CD4-positive, alpha-beta T cell treated with Interleukin-6 for 4 hours (primary cell): ENCODE results near the gene BCL2L11.
A peak's percentile ranks its signal among the peaks of the same experiment; 100 is the strongest.
"Not testable (repeated sequence)": the region's sequence is repeated elsewhere in the genome, so short reads cannot be mapped to it uniquely, and the experiment has no call there.

Experiments
- DNase-seq: peaks from one replicate; pipeline ENCODE4 v3.0.0-alpha.2; 2020; ENCODE audit warnings: mixed read lengths

BCL2L11 gene, protein sequence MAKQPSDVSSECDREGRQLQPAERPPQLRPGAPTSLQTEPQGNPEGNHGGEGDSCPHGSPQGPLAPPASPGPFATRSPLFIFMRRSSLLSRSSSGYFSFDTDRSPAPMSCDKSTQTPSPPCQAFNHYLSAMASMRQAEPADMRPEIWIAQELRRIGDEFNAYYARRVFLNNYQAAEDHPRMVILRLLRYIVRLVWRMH

DNA sequence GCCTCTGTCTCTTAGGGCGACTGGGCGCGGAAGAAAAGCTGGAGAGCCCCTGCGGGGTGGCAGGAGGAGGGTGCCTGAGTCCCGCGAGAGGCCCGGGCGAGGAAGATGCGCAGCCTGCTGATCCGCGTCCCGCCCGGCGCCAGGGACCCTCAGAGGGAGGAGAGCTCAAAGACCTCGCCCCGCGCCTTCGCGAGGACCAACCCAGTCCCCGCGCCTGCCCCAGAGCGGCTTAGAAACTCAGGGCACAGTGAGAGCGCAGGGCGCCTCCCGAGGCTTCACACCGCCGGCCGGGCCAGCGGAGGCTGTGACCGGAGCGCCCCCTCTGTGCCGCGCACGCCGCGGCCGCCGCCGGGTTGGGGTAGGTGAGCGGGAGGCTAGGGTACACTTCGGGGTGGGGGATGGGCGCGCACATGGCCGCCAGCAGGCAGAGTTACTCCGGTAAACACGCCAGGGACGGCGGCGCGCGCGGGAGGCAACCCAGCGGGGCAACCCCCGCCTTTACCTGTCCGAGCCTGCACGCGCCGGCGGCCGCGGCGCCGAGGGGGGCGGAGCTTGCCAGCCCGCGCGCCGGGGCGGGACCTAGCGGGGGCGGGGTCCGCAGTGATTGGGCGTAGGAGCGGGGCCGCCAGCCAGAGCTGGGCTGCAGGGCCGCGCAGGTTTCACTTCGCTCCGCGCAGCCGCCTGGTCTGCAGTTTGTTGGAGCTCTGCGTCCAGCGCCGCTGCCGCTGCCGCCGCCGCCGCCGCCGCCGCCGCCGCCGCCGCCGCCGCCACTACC lies at the start of gene BCL2L11:
TSS of gene BCL2L11 (plus strand) at position 662 of the 775 bp plus-strand sequence. CDS start 2,832 bp downstream, outside the sequence.
- DNase-seq: peak; percentile 91

DNA sequence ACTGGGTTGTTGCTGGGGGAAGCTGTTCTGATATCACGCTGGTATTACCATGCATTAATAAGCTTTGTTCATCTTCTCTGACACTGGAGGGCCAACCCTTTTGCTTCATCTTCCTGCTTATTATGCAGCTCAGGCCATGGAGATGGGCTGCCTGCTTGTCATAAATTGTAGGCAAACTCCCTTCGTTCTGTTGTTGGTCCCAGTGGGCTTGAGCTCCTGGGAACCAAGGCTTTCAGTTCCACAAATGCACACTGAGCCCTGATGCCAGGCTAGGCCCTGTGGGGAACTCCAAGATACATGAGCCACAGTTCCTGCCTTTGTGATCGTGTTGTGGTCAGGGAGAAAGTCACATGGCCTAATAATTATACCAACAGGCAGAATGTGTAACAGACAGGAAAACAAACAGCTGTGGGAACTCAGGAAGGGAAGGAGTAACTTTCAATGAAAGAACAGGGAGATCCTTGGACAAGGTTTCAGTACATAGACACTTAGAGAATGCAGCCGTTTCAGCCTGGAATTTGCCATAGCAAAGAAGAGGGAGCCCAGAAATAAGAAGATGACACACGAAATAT lies 49.0 kb upstream of the BCL2L11 start:
- DNase-seq: no peak

DNA sequence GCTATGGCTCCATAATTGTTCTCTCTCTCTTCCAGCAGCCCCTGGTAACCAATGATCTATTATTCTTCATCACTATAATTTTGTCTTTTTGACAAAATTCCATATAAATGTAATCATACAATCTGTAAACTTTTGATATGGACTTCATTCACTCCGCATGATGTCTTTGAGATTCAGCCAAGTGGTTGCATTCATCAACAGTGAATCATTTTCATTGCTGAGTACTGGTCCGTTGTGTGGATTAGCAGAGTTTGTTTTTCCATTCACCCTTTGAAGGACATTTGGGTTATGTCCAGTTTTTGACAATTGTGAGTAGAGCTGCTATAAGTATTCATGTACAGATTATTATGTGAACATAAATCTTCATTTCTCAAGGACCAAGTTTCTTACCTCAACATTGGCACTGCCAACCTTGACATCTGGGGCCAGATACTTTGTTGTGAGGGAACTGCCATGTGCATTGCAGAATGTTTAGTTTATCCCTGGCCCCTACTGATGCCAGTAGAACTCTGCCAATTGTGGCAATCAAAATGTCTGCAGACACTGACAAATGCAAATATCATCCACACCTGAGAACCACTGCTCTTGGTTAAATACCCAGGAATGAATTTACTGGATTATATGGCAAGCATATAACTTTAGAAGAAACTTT lies 48.4 kb upstream of the BCL2L11 start:
- no peak for DNase-seq

DNA sequence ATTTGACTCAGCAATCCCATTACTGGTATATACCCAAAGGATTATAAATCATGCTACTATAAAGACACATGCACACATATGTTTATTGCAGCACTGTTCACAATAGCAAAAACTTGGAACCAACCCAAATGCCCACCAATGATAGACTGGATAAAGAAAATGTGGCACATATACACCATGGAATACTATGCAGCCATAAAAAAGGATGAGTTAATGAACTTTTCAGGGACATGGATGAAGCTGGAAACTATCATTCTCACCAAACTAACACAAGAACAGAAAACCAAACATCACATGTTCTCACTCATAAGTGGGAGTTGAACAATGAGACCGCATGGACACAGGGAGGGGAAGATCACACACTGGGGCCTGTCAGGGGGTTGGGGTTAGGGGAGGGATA lies 38.1 kb upstream of the BCL2L11 start:
- DNase-seq: not testable (repeated sequence)

DNA sequence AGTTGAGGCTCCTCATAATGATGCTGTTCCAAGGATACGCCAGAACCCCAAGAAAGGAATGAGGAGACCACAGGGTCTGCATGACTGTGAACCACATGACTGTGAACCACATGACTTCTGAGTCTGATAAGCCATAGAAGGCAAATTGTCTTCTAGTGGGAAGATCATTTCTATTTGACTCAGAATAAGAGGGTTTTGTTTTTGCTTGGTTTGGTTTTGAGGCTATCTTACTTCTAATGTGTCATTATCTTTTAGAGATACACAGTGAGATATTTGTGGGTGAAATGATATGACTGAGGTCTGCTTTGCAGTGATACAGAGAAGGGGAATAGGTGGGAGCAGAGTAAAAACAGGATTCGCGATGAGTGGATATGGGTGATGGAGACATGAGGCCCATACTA lies 28.9 kb upstream of the BCL2L11 start:
- no peak for DNase-seq

DNA sequence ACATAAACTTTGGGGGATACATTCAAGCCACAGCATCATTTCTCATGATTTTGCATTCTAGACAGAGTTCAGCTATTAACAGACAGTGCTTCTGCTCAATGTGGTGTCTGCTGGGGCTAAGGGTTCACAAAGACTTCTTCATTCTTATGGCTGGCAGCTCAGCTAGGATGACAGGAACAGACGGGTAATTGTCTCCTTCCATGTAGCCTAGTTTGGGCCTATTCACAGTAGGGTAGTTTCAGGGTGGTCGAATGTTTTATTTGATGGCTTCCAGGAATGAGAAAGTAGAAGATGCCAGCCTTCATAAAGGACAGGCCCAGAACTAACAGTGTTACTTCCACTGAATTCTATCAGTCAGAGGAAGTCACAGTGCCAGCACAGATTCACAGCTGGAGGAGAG lies 26.0 kb upstream of the BCL2L11 start:
- DNase-seq: no peak

DNA sequence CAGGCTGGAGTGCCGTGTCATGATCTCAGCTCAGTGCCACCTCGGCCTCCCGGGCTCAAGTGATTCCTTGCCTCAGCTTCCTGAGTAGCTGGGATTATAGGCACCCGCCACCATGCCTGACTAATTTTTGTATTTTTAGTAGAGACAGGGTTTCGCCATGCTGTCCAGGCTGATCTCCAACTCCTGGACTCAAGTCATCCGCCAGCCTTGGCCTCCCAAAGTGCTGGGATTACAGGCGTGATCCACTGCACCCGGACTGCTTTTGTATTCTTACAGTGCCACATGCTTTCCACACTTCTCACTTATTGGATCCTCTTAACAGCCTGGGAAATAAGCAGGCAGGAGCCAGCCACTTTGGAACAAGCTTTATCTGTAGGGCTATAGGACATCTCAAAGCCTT lies 25.3 kb upstream of the BCL2L11 start:
- DNase-seq: no peak

DNA sequence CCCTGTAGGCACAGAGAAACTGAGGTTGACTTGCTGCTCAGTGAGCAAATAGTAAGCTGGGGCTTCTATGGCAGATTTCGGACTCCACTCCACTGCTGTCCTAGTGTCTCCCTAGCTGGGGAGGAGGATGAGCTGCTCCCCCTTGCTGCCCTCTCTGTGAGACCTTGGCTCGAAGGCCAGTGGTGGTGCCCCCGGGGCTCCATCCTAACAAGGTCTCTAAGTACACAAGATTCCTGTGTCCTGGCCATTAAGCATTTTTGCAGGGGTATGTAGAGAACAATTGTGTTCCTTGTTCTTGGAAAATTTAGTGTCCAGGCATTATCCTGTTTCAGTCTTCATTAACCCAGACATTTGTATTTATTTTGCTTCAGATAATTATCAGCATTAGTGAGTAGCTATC lies 21.3 kb upstream of the BCL2L11 start:
- no peak for DNase-seq

DNA sequence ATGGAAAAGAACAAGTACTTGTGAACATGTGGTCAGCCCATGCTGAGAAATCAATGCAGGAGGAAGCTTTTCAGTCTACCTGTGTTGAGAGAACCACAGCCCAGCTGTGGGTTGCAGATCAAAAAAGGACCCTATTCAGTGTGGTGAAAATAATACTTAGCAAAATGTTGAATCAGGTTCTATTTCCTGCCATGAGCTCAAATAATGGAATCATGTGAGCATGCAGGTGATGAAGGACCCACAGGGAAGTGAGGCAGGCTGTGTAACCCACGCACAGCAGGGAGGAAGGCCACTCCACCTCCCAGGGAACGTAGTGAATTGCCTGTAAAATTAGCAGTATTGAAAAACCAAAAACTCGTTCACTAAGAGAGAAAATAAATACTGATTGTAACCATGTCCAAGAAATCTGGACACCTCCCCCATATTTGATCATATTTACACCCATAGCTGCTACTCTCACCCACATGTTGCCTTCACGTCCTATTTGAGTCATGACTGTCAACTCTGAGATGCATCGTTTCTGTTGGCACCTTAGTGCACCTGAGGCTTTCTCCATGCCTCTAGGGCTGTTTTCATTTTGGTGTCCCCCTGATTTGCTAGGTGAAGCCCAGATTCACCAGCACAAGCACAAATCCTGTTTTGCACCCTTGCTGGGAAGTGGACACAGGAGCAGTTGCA lies 20.5 kb upstream of the BCL2L11 start:
- DNase-seq: no peak

DNA sequence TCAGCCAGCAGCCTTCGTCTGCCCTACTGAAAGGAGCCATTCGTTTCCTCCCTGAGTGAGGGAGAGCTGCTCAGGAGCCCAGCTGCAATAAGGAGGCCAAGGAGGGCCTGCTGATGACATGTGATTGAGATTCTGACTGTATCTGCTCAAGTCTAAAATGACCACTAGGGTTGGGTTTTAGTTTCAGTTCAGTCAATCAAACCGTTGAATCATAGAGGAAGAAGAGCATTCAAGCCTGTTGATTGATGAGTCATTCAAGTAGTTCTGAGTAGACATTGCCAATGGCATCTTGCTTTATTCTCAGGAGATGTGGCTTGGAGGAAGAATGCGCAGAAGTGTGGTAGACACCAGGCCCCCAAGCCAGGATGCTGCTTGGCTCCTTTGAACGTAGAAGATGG lies 19.9 kb upstream of the BCL2L11 start:
- no peak for DNase-seq

DNA sequence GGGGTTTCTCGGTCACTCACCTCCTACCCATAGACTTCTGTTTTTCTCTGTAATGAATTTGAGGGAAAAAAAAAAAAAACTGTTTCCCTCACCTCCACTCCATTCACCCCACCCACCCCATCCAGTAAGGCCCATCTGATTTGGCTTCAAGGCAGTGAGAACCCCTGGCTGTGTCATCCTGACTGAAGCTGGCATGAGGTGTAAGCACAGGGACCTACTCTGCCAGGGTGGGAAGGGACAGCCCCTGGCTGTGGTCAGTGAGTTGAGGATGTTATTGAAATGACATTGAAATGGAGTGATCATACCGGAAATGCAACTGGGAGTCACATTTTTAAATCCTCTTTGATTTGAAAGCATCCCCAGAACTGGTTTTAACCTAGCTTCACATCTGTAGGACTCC lies 19.1 kb upstream of the BCL2L11 start:
- no peak for DNase-seq

DNA sequence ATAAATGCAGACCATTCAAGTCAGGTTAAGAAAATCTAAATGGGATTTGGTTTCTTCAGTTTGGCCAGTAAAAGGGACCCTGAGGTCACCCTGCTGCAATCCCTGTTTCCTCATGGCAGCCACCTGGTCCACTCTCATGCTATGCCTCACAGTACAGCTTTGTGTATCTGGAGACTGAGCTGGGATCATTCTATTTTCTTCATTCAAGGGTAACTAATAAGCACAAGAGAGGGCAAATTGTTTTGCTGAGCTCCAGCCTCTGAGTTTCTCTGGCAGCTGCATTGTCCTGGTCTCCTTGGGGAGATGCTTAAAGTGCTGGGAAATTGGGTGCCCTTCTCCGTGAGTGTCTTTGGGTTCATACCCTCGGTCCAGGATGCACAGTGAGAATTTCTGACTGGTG lies 18.5 kb upstream of the BCL2L11 start:
- DNase-seq: no peak

DNA sequence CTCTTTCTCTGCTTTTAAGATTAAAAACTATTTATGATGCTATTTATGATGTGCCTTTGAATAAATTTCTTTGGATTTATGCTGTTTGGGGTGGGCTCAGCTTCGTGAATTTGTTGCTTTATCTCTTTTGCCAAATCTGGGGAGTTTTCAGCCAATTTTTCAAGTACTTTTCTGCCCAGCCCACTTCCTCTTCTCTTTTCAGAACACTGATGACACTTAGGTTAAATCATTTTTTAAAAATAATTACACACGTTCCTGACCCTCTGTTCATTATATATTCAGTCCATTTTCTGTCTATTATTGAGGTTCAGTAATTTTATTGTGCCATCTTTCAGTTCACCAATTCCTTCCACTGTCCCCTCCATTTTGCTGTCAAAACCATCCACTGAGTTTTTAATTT lies 14.8 kb upstream of the BCL2L11 start:
- DNase-seq: no peak

DNA sequence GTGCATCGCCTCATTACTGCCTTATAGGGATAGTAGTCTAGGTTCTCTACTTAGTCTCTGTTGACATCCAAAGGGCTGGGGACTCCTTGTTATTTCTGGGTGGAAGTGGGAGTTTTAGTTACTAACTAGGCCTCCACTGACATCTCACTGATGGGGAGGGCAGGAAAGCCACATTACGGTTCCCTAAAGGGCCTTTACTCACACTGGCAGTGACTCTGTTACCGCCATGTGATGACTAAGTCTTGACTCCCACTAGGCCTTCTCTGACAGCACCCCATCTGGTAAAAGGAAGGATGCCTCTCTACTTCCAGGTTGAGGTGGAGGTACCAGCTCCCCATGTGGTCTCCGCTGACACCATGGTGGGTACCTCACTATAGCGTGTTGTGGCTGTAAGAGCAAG lies 14.0 kb upstream of the BCL2L11 start:
- DNase-seq: no peak

DNA sequence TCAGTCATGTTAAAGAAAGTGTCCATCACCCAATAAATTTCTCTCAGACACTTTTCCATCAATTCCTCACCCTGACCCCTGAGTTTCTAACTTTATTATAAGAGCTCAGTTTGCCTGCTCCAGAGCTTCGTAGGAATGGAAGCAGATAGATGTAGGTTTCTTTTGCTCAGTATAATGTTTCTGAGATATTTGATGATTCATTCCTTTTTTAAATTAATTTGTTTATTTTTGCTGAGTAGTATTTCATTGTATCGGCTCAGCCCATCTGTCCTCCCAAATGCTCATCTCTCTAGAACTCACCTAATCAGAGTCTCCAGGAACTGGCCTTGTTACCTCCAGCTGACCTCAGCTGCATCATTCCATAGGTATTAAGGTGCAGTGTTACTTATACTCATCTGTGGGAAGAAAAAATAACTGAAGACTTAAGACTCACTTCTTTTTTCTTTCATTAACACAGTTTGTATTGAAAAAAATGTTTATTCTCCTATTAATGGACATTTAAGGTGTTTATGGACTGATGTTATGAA lies 11.9 kb upstream of the BCL2L11 start:
- DNase-seq: no peak

DNA sequence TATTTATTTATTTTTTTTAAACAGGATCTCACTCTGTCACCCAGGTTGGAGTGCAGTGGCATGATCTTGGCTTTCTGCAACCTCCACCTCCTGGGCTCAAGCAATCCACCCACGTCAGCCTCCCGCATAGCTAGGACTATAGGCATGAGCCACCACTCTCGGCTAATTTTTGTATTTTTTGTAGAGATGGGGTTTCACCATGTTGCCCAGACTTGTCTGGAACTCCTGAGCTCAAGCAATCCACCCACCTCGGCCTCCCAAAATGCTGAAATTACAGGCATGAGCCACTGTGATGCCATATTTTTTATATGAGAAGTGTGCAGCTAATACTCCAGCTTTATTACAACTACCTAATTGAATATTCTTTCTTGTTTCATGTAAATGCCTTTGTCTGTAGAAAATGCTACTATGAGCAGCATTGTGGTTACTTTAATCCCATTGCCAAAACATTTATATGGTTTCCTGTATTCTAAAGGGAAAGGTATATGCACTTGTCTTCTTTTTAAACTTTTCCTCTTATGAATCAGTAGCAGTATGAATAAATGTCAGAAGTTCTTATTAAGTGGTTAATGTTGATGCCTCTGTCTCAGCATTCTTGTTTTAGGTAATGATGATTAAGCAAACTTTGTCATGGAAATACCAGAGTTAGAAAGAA lies 9.5 kb upstream of the BCL2L11 start:
- no peak for DNase-seq

DNA sequence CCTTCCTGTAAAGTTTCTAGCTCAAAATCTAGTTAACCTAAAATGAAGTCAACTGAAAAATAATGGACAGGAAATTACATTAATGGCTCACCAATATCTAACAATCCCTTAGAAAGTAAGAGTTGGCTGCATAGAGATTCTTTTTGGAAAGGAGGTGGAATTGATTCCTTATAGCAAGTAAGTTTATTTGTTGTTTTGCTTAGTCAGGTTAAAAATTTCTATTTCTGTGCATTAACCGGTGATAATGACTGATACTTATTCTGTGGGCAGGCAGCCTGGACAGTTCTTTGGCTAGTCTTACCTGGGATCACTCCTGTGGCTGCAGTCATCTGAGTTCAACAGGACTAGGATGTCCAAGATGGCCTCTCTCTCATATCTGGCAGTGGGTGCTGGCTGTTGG lies 6.9 kb upstream of the BCL2L11 start:
- DNase-seq: no peak

DNA sequence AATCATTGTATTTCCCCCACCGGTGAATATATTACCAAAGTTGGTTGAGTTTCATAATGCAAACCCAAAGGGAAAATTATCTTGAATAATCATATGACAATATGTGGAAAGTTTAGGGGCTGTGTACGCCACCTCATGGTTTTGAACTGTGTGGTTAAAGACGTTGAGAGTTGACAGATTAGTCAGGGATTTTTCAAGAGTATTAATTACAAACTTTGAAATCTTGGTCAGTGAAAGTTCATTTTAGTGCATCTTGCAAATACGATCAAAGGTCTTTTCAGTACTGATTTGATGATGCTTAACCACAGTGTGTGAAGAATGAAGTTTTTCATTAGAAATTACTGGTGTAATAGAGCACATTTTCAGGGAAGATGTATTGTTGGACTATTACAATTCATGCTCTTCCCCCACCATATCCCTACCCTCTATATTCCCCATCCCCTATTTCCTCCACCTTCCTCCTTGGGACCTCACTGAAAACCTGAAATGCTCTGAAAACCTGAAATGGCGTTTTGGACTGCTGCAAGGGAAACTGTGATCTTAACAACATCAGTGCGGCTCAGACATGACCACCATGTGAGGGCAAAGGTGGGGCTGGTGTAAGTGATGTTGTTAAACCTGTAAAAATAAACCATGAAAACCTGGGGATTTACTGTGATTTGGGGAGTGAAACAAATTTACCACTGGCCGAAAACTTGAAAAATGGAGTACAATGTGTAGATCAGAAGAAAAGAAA lies 4.5 kb upstream of the BCL2L11 start:
- DNase-seq: no peak

DNA sequence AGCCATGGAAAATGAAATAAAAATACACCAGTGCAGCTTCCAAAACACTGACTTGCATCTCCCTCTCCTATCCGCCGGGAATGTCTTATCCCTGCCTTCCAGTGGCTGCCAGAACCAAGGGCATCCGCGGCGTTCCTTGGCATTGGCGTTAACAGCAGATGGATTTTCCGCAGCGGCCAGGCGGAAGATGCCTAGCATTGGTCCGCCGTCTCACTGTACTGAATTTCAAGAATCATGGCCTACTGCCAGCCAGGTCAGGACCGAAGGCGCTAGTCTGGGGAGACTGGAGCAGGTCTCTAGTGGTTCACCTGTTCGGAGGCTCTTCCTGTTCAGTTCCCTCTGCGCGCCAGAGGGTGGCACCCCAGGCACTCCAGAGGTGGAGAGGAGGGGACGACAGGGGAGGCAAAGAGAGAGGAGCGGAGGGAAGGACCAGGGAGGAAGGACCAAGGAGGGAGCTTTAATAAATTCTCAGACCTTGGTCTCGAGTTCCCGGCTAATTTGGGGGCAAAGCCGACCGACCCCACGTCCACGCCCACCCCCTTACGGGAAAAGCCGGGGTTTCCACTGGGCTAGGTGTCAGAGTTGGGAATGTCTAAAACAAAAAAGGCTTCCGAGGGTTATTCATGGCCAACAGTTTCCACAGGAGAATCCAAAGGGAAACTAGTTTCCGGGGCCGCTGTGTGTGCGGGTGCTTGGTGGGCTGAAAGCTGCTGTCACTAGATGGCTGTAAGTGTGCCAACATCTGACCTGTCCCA lies 3.7 kb upstream of the BCL2L11 start:
- peak; percentile 79 for DNase-seq

DNA sequence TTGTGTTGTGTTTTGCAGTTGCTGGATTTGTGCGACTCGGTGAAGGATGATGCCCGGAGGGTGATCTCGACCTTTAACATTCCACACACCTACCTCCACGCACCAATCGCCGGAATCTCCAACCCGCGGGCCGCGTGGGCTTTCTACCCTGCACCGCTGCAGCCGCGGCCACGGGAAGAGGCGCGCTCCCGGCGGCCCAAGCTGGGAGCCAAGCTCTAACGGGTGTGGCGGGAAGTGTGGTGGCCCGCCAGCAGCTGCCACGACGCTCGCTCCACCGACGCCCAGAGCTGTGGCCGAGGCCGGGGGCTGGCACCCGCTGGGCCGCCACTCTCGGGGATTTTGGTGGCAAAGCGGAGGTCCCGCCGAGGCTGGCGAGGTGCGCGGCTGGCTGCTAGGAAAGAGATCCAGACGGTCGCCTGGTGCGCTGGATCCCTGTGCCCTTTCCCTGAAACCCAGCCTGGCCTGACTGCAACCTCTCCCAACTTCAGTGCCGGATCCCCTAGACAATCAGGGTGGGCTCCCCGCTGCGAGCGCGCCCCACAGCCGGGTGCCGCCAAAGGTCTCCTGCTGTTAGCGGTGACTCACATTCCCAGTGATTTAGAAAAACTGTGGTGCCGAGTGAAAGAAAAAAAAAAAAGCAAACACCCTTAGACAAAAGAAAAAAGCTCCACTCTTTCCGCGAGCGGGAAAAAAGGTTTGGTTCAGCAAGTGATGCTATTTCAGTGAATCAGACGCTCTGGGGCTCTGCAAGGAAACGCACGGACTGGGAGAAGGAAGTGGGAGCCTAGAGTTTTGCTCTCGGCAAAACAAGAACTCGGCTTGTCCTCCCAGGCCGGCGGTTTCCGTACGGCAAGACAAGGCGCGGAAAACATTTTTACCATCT lies 2.9 kb upstream of the BCL2L11 start:
- DNase-seq: peak; percentile 26
